ENCODE results near the gene HS6ST1.

The HS6ST1 gene

DNA sequence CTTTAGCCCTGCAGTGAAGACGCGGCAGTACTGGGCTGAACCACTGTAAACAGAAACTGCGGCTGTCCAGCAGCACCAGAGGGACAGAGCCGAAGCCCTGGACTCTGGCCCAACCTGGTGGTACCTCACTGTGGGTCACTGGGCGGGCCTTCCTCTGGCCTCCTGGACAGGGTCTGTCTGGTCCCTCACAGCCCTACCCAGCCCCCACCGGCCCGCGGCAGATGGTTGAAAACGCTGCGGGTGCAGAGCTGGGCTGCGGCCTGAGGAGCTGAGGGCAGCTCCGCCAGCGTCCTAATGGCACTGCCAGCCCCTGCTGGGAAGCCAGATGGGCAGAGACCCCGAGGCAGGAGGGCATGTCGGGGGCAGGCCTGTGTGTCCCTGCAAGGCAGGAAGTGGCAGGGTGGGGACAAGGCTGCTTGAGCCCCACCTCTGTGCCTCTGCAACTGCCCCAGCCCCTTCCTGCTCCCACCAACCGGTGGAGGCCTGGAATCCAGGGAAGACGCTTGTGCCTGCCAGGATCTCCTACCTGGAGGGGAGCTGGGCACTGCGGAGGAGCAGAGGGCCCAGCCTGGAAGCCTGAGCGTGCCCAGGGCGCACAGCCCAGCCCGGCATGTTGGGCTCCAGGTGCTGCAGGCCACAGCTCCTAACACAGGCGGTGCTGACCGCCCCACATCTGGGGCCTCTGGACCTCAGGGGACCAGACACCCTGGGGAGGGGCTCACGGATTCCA is 36.3 kb downstream of the HS6ST1 start:
- no peak for DNase-seq (ENCODE audit: low read depth, low spot score)

- no peak for DNase-seq (ENCODE audit: low read depth, low spot score)
These were observed 36.8 kb downstream of the HS6ST1 start for GRCh38 chr2:128281852-128282245.

DNA sequence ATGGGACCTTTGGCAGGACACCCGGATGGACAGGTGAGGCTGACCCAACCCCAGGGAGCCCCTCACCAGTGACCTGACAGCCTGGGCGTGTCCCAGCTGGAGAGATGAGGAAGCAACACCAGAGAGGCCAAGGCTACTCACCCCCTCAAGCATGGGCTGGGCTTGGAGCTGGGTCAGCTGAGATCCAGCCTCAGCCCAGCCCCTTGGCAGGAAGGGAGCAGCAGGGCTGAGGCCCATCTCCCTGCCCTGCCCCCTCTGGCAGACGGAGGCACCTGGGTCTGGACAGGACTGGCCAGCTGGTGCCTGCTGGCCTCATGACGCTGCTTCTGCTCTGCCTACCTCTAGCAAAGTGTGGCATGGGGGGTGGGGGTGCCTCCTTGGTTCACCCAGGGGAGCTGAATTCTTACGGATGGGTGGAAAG is 37.8 kb downstream of the HS6ST1 start:
- no peak for DNase-seq (ENCODE audit: low read depth, low spot score)

- no peak for DNase-seq (ENCODE audit: low read depth, low spot score)
These were observed 38.4 kb downstream of the HS6ST1 start for GRCh38 chr2:128280158-128280871.

DNA sequence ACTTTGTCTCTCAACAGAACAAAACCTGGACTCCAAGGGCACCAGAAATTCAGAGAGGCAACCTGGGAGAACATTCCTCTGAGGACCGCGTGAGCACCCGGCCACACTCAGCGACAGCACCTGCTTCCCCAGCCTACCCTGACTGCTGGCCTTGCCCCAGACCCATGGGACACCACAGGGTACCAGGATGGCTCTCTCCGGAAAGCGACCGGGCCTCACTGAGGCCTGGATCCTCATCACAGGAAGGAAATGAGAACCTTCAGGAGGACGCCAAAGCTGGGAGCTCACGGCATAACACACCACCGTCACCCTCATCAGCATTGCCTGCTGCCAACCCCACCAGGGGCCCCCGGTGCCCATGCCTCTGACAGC is 38.9 kb downstream of the HS6ST1 start:
- no peak for DNase-seq (ENCODE audit: low read depth, low spot score)

DNA sequence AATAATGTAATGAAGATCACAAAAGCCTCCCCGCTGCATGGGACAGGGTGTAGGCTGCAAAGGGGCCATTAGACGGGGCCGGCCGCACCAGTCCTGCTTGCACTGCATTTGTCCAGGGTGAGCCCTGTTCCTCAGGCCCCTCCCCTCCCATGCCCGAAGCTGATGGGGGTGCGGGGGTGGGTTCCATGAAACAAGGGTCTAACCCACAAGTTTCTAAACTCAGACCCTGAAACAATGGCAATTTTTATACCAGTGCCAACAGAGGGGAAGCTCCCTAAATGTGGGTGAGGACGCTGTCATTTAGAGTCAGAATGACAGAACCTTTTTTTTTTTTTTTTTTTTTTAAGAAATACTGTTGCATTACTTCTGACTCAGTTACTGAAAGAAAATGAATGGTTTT is 39.7 kb downstream of the HS6ST1 start:
- no peak for DNase-seq (ENCODE audit: low read depth, low spot score)

DNA sequence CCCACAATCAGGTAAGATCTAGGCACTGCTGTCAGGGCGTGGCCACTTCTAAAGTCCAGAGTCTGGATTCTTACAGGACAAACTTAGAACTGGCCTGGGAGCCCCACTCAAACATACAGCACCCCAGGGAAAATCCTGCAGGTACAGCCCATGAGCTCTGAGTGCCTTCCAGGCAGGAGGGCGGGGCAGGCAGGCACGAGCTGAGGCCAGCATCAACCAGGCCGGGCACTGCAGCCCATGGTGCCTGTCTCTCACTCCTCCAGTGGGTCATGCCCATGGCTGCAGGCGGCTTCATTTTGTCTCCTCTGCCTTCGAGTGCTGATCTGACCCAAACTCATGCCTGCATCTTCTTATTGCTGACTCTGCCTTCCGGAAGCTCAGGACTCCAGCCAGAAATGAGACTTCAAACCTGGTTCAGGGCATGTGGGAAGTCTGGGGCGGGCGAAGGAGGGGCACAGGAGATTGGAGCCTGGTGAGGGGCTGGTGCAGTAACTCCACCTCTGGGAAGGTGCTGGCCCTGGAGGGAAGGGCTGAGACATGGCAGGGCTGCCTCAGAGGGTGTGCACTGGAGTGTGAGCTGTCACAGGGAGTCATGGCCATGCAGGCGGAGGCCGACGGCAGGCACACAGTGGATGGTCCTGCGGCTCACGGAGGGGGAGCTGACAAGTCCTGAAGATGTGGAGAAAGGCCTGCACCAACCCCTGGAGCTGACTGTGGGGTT is 40.5 kb downstream of the HS6ST1 start:
- DNase-seq (ENCODE audit: low read depth, low spot score): no peak

- no peak for DNase-seq (ENCODE audit: low read depth, low spot score)
These were observed 41.6 kb downstream of the HS6ST1 start for GRCh38 chr2:128276878-128277675.

DNA sequence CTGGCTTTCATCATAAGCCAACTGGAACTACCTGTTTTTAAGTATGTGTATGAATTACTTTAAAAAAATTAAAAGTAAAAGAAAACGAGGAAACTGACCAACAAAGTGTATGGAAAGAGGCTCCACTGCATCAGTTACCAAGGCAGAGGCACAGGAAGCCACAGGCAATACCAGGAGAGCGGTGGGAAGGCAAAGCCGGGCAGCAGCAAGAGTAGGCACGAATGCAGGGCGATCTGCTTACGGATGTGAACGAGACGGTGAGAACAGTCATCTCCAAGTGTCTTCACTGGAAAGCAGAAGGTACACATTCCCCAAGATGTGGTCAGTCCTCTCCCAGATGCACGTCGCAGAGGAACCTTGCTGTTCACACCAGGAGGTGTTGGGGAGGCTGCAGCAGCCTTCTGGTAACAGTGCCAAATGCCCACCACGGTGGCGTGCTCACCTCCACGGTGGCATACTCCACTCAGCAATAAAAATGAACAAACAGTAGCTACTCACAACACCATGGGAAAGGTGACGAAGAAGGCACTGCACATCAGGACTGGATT is 43.1 kb downstream of the HS6ST1 start:
- DNase-seq (ENCODE audit: low read depth, low spot score): no peak

- no peak for DNase-seq (ENCODE audit: low read depth, low spot score)
These were observed 44.5 kb downstream of the HS6ST1 start for GRCh38 chr2:128274218-128274617.

DNA sequence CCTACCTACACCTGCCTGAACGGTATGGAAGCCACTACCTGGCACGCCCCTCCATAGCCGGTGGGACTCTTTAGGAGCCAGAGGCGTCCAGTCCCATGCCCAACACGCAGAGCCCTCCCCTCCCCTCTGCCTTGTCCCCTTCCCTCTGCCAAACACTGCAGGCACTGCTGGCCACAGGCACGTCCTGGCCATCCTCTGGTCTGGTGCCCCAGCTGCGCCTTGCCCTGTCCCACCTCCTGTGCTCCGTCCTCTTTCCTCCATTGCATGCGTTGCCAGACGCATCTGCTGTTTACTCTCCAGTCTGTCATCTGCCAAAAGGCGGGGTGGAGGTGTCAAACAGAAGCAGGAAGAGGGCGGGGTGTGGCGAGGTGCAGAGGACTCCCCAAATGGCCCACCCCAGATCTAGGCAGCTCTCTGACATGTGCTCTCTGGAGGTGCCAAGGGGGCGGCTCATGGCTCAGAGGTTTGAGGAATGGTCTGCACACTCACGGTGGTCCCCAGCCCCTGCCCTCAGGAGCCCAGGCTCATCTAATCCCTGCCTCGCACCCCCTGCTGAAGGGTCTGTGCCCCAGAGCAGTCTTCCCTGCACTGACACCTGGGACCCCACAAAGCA is 45.1 kb downstream of the HS6ST1 start:
- DNase-seq (ENCODE audit: low read depth, low spot score): no peak

GRCh38 chr2:128272601-128273468 is 45.8 kb downstream of the HS6ST1 start:
- DNase-seq (ENCODE audit: low read depth, low spot score): no peak

- no peak for DNase-seq (ENCODE audit: low read depth, low spot score)
These were observed 46.6 kb downstream of the HS6ST1 start for GRCh38 chr2:128271911-128272600.

DNA sequence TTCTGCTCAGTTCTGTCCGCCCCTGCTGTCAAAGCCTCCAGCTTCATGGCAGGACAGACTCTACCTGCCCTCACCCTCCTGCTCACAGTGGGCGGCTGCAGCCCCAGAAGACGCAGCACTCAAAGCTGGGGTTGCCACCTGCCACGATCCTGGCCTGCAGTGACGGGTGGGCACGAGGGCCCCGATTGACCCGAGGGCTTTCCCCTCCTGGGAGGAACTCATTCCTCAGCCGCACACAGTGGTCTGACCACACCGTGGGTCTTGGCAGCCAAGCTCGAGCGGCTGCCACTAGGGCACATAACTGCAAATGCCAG is 47.1 kb downstream of the HS6ST1 start:
- no peak for DNase-seq (ENCODE audit: low read depth, low spot score)

GRCh38 chr2:128270672-128271596 is 47.7 kb downstream of the HS6ST1 start:
- DNase-seq (ENCODE audit: low read depth, low spot score): no peak

DNA sequence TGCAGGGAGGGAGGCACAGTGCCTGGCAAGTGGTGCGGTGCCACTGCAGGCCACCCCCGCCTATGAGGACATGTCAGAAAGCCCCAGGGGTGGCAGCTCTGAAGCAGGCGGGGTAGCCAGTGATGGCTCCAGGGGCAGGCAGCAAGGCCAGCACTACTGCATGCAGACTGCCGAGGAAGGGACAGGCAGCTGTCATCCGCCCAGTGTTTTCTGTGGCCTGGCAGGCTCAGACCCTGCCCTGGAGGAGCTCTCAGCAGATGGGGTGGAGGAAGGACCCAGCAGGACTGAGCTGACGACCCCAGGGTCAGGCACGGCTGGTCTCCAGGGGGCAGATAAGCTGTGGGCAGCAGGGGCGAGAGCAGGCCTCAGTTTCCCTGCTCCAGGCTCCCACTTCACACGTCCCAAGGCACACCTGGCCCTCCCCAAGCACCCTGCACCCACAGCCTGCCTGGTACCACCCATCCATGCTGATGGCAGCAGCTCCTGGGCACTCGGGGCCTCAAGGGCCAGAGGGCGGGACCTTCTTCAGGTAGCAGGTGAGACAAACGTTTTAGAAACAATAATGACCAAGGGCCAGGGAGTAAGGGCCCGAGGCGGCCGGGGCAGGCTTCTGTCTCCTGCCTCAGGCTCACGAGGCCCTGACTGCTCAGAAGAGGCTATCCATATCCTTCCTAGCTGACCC is 48.5 kb downstream of the HS6ST1 start:
- no peak for DNase-seq (ENCODE audit: low read depth, low spot score)

- no peak for DNase-seq (ENCODE audit: low read depth, low spot score)
These were observed 49.3 kb downstream of the HS6ST1 start for GRCh38 chr2:128269063-128269989.
